Measurements from ENCODE around the gene ZC3H13. TPM values are rescaled to one million over a fixed set of nuclear protein-coding genes. Genes with fewer than 3 reads are reported as not detected.

The ZC3H13 gene
- total RNA-seq, 1 experiment from 2014 or later = 378 TPM

GRCh38 chr13:46077265-46077664, 24.7 kb upstream of the ZC3H13 start:
- ChIA-PET CTCF (no interaction called here), POLR2A (ENCODE audit: low non-redundant PET) (no interaction called here)
- TF ChIP-seq CTCF (conservative IDR thresholded peaks at IDR 0.05; ENCODE audit: low read depth, low read length) (no peak), EZH2 (IDR thresholded peaks at IDR 0.05; ENCODE audit: borderline replicate concordance, low read depth, low read length, poor library complexity, severe bottlenecking) (no peak)
- DNase-seq (ENCODE audit: low spot score) = no peak
- Histone ChIP-seq H3K4me1 (ENCODE audit: insufficient read depth, low read length, poor library complexity, severe bottlenecking) (peaks cover 36% of the 10 kb centered on the region), H3K27me3 (replicated peaks; ENCODE audit: insufficient read depth, low read depth, low read length, poor library complexity) (no peaks in the 10 kb centered on the region), H3K36me3 (ENCODE audit: insufficient read depth, low read length, poor library complexity, severe bottlenecking) (no peaks in the 10 kb centered on the region), H3K4me3 (ENCODE audit: low read depth, low read length, poor library complexity, severe bottlenecking) (no peak overlapping the region), H3K27ac (ENCODE audit: low read depth, low read length, poor library complexity, severe bottlenecking) (no peak overlapping the region), H3K9me3 (ENCODE audit: low read depth, low read length, poor library complexity, severe bottlenecking) (peaks cover 8% of the 10 kb centered on the region)
- intact Hi-C loops (cut with micrococcal nuclease; ENCODE audit: unreplicated experiment) = no loop called here
- BruUV-seq (replicated peaks) = no TSS peak

- peaks cover 8% of the 10 kb centered on the region for H3K9me3 ChIP-seq (ENCODE audit: low read depth, low read length, poor library complexity, severe bottlenecking)
- TF ChIP-seq EZH2 (IDR thresholded peaks at IDR 0.05; ENCODE audit: borderline replicate concordance, low read depth, low read length, poor library complexity, severe bottlenecking) (no peak), CTCF (conservative IDR thresholded peaks at IDR 0.05; ENCODE audit: low read depth, low read length) (no peak)
- no peaks in the 10 kb centered on the region for H3K36me3 ChIP-seq (ENCODE audit: insufficient read depth, low read length, poor library complexity, severe bottlenecking)
- peaks cover 35% of the 10 kb centered on the region for H3K4me1 ChIP-seq (ENCODE audit: insufficient read depth, low read length, poor library complexity, severe bottlenecking)
- BruUV-seq (replicated peaks) = TSS peak; percentile 16
- CTCF ChIA-PET = no interaction called here
- POLR2A ChIA-PET (ENCODE audit: low non-redundant PET) = no interaction called here
- intact Hi-C loops (cut with micrococcal nuclease; ENCODE audit: unreplicated experiment) = no loop called here
- no peak overlapping the region for H3K27ac ChIP-seq (ENCODE audit: low read depth, low read length, poor library complexity, severe bottlenecking)
- DNase-seq (ENCODE audit: low spot score) = no peak
- no peaks in the 10 kb centered on the region for H3K27me3 ChIP-seq (replicated peaks; ENCODE audit: insufficient read depth, low read depth, low read length, poor library complexity)
- H3K4me3 ChIP-seq (ENCODE audit: low read depth, low read length, poor library complexity, severe bottlenecking) = no peak overlapping the region
These were observed 24.3 kb upstream of the ZC3H13 start for GRCh38 chr13:46076827-46077226.

GRCh38 chr13:46075811-46076210, 23.3 kb upstream of the ZC3H13 start:
- Histone ChIP-seq H3K36me3 (ENCODE audit: insufficient read depth, low read length, poor library complexity, severe bottlenecking) (no peaks in the 10 kb centered on the region), H3K4me3 (ENCODE audit: low read depth, low read length, poor library complexity, severe bottlenecking) (no peak overlapping the region), H3K4me1 (ENCODE audit: insufficient read depth, low read length, poor library complexity, severe bottlenecking) (peaks cover 26% of the 10 kb centered on the region), H3K27ac (ENCODE audit: low read depth, low read length, poor library complexity, severe bottlenecking) (no peak overlapping the region), H3K9me3 (ENCODE audit: low read depth, low read length, poor library complexity, severe bottlenecking) (peaks cover 8% of the 10 kb centered on the region), H3K27me3 (replicated peaks; ENCODE audit: insufficient read depth, low read depth, low read length, poor library complexity) (no peaks in the 10 kb centered on the region)
- CTCF ChIA-PET = no interaction called here
- intact Hi-C loops (cut with micrococcal nuclease; ENCODE audit: unreplicated experiment) = no loop called here
- BruUV-seq (replicated peaks) = no TSS peak
- TF ChIP-seq EZH2 (IDR thresholded peaks at IDR 0.05; ENCODE audit: borderline replicate concordance, low read depth, low read length, poor library complexity, severe bottlenecking) = no peak
- no peak for TF ChIP-seq CTCF (conservative IDR thresholded peaks at IDR 0.05; ENCODE audit: low read depth, low read length)
- no peak for DNase-seq (ENCODE audit: low spot score)
- POLR2A ChIA-PET (ENCODE audit: low non-redundant PET) = no interaction called here

Measured in A673 (cell line).